ENCODE measurements around the gene PRR5L.

GRCh38 chr11:36273110-36273509 is 23.0 kb upstream of the PRR5L start:
- TF ChIP-seq CTCF (IDR thresholded peaks at IDR 0.05; ENCODE audit: low read depth, low read length) (no peak), EZH2phosphoT487 (IDR thresholded peaks at IDR 0.05; ENCODE audit: low read depth) (no peak)
